ENCODE data around the gene MAPKAPK3. TPM values are rescaled to one million over a fixed set of nuclear protein-coding genes. Genes with fewer than 3 reads are reported as not detected.

Gene MAPKAPK3
- total RNA-seq, 4 donors from 2014 or later: 235 to 466 (median 387) TPM

GRCh38 chr3:50639055-50639494 is 22.1 kb downstream of the MAPKAPK3 start:
- ATAC-seq (peak; percentile 10 to 60), DNase-seq (no peak)
- peak overlapping the region; percentile 40 to 68 (median 52) for H3K27ac ChIP-seq
- peaks cover 0 to 44% of the 10 kb centered on the region in 2 donors for H3K36me3 ChIP-seq
- H3K4me1 ChIP-seq: peaks cover 29 to 48% of the 10 kb centered on the region in 2 donors
- no peaks in the 10 kb centered on the region for H3K9me3 ChIP-seq
- H3K27me3 ChIP-seq: no peaks in the 10 kb centered on the region
- no peak overlapping the region for H3K4me3 ChIP-seq
- no peak for TF ChIP-seq CTCF (IDR thresholded peaks at IDR 0.05 in 4 of 5, conservative IDR thresholded peaks at IDR 0.05 in 1 of 5)
- no peak for TF ChIP-seq POLR2A (IDR thresholded peaks at IDR 0.05)
- in situ Hi-C loops (cut with MboI; ENCODE audit: low sequenced_read_pairs in 4 of 4): no loop called here
- intact Hi-C loops (cut with DNase I; ENCODE audit: low total_unique reads): no loop called here

DNA sequence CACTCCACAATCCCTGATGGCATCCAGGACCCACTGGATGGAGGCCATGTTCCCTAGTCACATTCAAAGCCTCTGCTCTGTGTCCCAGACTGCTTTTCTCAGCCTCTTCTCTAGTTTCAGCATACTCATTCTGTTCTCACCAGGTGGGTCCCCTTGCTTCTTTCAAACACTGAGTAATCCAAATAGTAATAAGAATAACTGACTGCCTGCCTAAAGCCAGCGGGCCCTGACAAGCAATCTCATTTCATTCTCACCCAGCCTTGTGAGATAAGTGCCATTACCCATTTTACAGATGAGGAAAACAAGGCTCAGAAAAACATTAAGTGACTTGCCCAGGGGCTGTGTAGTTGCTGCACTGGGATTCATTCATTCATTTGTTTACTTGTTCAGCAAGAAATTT is 25.4 kb downstream of the MAPKAPK3 start:
- no peak overlapping the region for H3K27ac ChIP-seq
- DNase-seq: no peak
- no peaks in the 10 kb centered on the region for H3K27me3 ChIP-seq
- TF ChIP-seq POLR2A (IDR thresholded peaks at IDR 0.05): no peak
- no peak for TF ChIP-seq CTCF (IDR thresholded peaks at IDR 0.05 in 4 of 5, conservative IDR thresholded peaks at IDR 0.05 in 1 of 5)
- no peak overlapping the region for H3K4me3 ChIP-seq
- intact Hi-C loops (cut with DNase I; ENCODE audit: low total_unique reads): no loop called here
- ATAC-seq: no peak
- H3K4me1 ChIP-seq: peaks cover 15 to 33% of the 10 kb centered on the region in 2 donors
- in situ Hi-C loops (cut with MboI; ENCODE audit: low sequenced_read_pairs in 4 of 4): no loop called here
- H3K36me3 ChIP-seq: peaks cover 0 to 77% of the 10 kb centered on the region in 2 donors
- no peaks in the 10 kb centered on the region for H3K9me3 ChIP-seq

DNA sequence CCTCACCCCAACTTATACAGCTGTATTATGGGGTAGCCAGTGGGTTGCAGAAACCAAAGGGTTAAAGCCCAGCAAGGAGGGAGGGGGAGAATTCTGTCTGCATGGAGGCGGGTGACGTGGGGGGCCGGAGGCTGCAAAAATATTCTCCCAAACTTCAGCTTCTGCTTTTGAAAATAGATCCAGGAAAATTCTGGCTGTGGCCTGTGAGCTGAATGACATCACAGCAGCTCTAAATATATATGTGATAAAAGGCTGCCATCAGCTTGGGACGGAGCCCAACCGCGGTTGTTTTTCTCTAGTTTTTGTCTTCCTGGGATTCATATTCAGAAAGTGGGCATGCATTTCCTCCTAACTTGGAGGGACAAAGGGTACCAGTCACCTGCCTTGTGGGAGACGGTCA is 27.6 kb downstream of the MAPKAPK3 start:
- DNase-seq: no peak
- intact Hi-C loops (cut with DNase I; ENCODE audit: low total_unique reads) (no loop called here), in situ Hi-C loops (cut with MboI; ENCODE audit: low sequenced_read_pairs in 4 of 4) (no loop called here)
- H3K9me3 ChIP-seq: no peaks in the 10 kb centered on the region
- ATAC-seq: no peak
- no peaks in the 10 kb centered on the region for H3K27me3 ChIP-seq
- H3K36me3 ChIP-seq: peaks cover 0 to 93% of the 10 kb centered on the region in 2 donors
- no peak overlapping the region for H3K27ac ChIP-seq
- TF ChIP-seq CTCF (IDR thresholded peaks at IDR 0.05 in 4 of 5, conservative IDR thresholded peaks at IDR 0.05 in 1 of 5) (no peak), POLR2A (IDR thresholded peaks at IDR 0.05) (no peak)
- no peak overlapping the region for H3K4me3 ChIP-seq
- H3K4me1 ChIP-seq: peaks cover 16 to 32% of the 10 kb centered on the region in 2 donors

GRCh38 chr3:50645378-50645777 is 28.4 kb downstream of the MAPKAPK3 start:
- ATAC-seq: no peak
- intact Hi-C loops (cut with DNase I; ENCODE audit: low total_unique reads) (no loop called here), in situ Hi-C loops (cut with MboI; ENCODE audit: low sequenced_read_pairs in 4 of 4) (no loop called here)
- Histone ChIP-seq H3K4me1 (peaks cover 19 to 30% of the 10 kb centered on the region in 2 donors), H3K27me3 (no peaks in the 10 kb centered on the region), H3K9me3 (no peaks in the 10 kb centered on the region), H3K4me3 (no peak overlapping the region), H3K27ac (no peak overlapping the region), H3K36me3 (peaks cover 0 to 84% of the 10 kb centered on the region in 2 donors)
- TF ChIP-seq POLR2A (IDR thresholded peaks at IDR 0.05): no peak
- TF ChIP-seq CTCF (IDR thresholded peaks at IDR 0.05 in 4 of 5, conservative IDR thresholded peaks at IDR 0.05 in 1 of 5): no peak
- no peak for DNase-seq

GRCh38 chr3:50648313-50648712 is 31.4 kb downstream of the MAPKAPK3 start:
- in situ Hi-C loops (cut with MboI; ENCODE audit: low sequenced_read_pairs in 4 of 4): no loop called here
- intact Hi-C loops (cut with DNase I; ENCODE audit: low total_unique reads): no loop called here
- peaks cover 27% of the 10 kb centered on the region in 2 donors for H3K4me1 ChIP-seq
- no peaks in the 10 kb centered on the region for H3K27me3 ChIP-seq
- DNase-seq: no peak
- no peak overlapping the region for H3K4me3 ChIP-seq
- peaks cover 0 to 56% of the 10 kb centered on the region in 2 donors for H3K36me3 ChIP-seq
- H3K9me3 ChIP-seq: no peaks in the 10 kb centered on the region
- ATAC-seq: no peak
- TF ChIP-seq CTCF (IDR thresholded peaks at IDR 0.05 in 4 of 5, conservative IDR thresholded peaks at IDR 0.05 in 1 of 5) (no peak), POLR2A (IDR thresholded peaks at IDR 0.05) (no peak)
- H3K27ac ChIP-seq: peak overlapping the region; percentile 59 to 74 (median 69)
